ENCODE measurements around the gene DLGAP1. TPM values are rescaled to one million over a fixed set of nuclear protein-coding genes. Genes with fewer than 3 reads are reported as not detected.
A peak's percentile ranks its signal among the peaks of the same experiment; 100 is the strongest.
"Not testable (repeated sequence)": the region's sequence is repeated elsewhere in the genome, so short reads cannot be mapped to it uniquely, and the experiment has no call there.

Gene DLGAP1
- total and polyA plus RNA-seq, 10 donors, result 0.11 to 6.0 (median 2.1) TPM

- H3K36me3 ChIP-seq, result no peaks in the 10 kb centered on the region
- H3K4me1 ChIP-seq, result no peaks in the 10 kb centered on the region
- no peaks in the 10 kb centered on the region for H3K27me3 ChIP-seq (replicated peaks in 1 of 7)
- intact Hi-C loops (cut with DNase I; ENCODE audit: low total_unique reads), result no loop called here
- DNase-seq, result no peak
- no peaks in the 10 kb centered on the region for H3K9me3 ChIP-seq
- 88 to 92% (median 90%) methylated on average over 5 of the region's 5 CpGs for WGBS, 5 donors
- H3K4me3 ChIP-seq, result no peak overlapping the region
- no peak overlapping the region for H3K27ac ChIP-seq
- TF ChIP-seq CTCF (IDR thresholded peaks at IDR 0.05 in 8 of 11, conservative IDR thresholded peaks at IDR 0.05 in 3 of 11), result no peak
These were observed 974.1 kb downstream of the DLGAP1 start for GRCh38 chr18:3480827-3481573.

- 88 to 95% (median 91%) methylated on average over 5 of the region's 5 CpGs for WGBS, 5 donors
- Histone ChIP-seq H3K27ac (no peak overlapping the region), H3K27me3 (replicated peaks in 1 of 7) (no peaks in the 10 kb centered on the region), H3K4me1 (no peaks in the 10 kb centered on the region), H3K9me3 (no peaks in the 10 kb centered on the region), H3K4me3 (no peak overlapping the region), H3K36me3 (no peaks in the 10 kb centered on the region)
- TF ChIP-seq CTCF (IDR thresholded peaks at IDR 0.05 in 8 of 11, conservative IDR thresholded peaks at IDR 0.05 in 3 of 11) (no peak), POLR2AphosphoS5 (IDR thresholded peaks at IDR 0.05) (no peak), POLR2A (IDR thresholded peaks at IDR 0.05) (no peak)
- intact Hi-C loops (cut with DNase I; ENCODE audit: low total_unique reads), result no loop called here
- no peak for DNase-seq
These were observed 975.1 kb downstream of the DLGAP1 start for GRCh38 chr18:3479978-3480509.

- H3K27ac ChIP-seq, result peak overlapping the region in 3 of 8 donors; percentile 20 to 30 (median 28)
- H3K4me1 ChIP-seq, result peaks cover 0 to 6% (median 4%) of the 10 kb centered on the region in 6 donors
- 67 to 86% (median 82%) methylated on average over 8 of the region's 8 CpGs for WGBS, 5 donors
- no peaks in the 10 kb centered on the region for H3K27me3 ChIP-seq (replicated peaks in 1 of 7)
- DNase-seq, result no peak
- intact Hi-C loops (cut with DNase I; ENCODE audit: low total_unique reads), result no loop called here
- TF ChIP-seq POLR2AphosphoS5 (IDR thresholded peaks at IDR 0.05) (peak in 1 of 3 donors; percentile 13), POLR2A (IDR thresholded peaks at IDR 0.05) (no peak)
- no peak overlapping the region for H3K4me3 ChIP-seq
- no peaks in the 10 kb centered on the region for H3K9me3 ChIP-seq
- H3K36me3 ChIP-seq, result no peaks in the 10 kb centered on the region
These were observed 976.7 kb downstream of the DLGAP1 start for GRCh38 chr18:3478262-3478978.

GRCh38 chr18:3472681-3473544 is 982.2 kb downstream of the DLGAP1 start:
- TF ChIP-seq POLR2A (IDR thresholded peaks at IDR 0.05) (no peak), CTCF (IDR thresholded peaks at IDR 0.05 in 8 of 11, conservative IDR thresholded peaks at IDR 0.05 in 3 of 11) (no peak), POLR2AphosphoS5 (IDR thresholded peaks at IDR 0.05) (no peak)
- Histone ChIP-seq H3K27ac (peak overlapping the region in 2 of 8 donors; percentile 33 to 38), H3K36me3 (no peaks in the 10 kb centered on the region), H3K27me3 (replicated peaks in 1 of 7) (no peaks in the 10 kb centered on the region), H3K4me1 (peaks cover 0 to 13% (median 8%) of the 10 kb centered on the region in 6 donors), H3K4me3 (no peak overlapping the region), H3K9me3 (no peaks in the 10 kb centered on the region)
- intact Hi-C loops (cut with DNase I; ENCODE audit: low total_unique reads), result no loop called here
- DNase-seq, result no peak
- WGBS, 5 donors, result 67 to 80% (median 71%) methylated on average over 18 of the region's 18 CpGs

- peaks cover under 1 to 16% (median 10%) of the 10 kb centered on the region in 6 donors for H3K4me1 ChIP-seq
- intact Hi-C loops (cut with DNase I; ENCODE audit: low total_unique reads); DNase-seq; H3K9me3 ChIP-seq; H3K27me3 ChIP-seq (replicated peaks in 1 of 7); H3K27ac ChIP-seq; H3K36me3 ChIP-seq; H3K4me3 ChIP-seq: not testable (repeated sequence)
- WGBS, 5 donors, result 84 to 96% (median 94%) methylated on average over 3 of the region's 3 CpGs
These were observed 983.0 kb downstream of the DLGAP1 start for GRCh38 chr18:3472121-3472520.

Data from spleen (tissue), 11 donors.